Retinal pigment epithelial cell (primary cell): ENCODE data around the gene FBXO3.

Experiments used
- DNase-seq: peaks from one replicate; pipeline ENCODE4 v3.0.0-alpha.2; 2010; ENCODE audit warnings: low read depth
- H3K4me3 ChIP-seq: 2 replicates; pipeline ENCODE4 v1.5.1; 2011; ENCODE audit warnings: mild to moderate bottlenecking, low read length, control low read depth, moderate library complexity
- TF ChIP-seq, protein P1 (sequence below): conservative IDR thresholded peaks from 2 replicates; pipeline ENCODE4 v1.5.1; 2011; ENCODE audit warnings: low read depth, low read length, control low read depth, inconsistent platforms

The FBXO3 gene

DNA sequence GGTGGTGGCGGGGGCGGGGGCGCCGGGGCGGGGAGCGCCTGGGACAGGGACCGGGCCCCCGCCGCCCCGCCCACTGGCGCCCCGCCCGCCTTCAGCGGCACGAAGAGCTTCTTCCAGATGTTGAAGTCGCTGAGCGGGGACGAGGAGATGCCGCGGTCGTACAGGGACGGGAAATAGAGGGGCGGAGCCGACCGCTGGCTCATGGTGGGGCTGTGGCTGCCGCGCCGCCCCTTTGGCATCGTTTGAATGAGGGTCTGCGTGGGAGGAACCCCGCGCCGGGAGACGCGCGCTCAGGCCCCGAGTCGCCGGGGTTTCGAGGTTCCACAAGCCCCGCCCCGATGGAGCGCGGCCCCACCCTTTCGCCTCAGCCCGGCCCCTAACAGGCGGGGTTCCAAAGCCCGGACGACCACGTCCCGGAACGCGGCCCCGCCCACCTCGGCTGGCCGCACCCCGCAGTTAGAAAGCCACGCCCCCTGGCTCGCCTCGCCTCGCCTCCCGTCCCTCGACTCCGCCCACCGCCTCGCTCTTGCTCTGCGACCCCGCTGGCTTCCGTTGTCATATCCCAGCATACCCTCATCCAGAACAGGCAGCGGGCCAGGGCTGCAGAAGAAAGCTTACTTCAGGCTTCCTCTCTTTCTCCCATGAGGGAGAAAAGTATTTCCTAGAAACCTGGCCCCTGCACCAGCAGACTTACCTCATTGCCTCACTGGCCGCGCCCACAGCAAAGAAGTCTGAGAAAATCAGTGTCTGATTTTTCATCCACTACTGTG, 73.6 kb downstream of the FBXO3 start, which contains the start of gene C11orf91:
Gene C11orf91 (minus strand): TSS at position 325 of the 770 bp plus-strand sequence. CDS start 86 bp downstream, at position 239.
- peak within 1 kb of the TSS; percentile 68 for H3K4me3 ChIP-seq
- TF ChIP-seq, protein P1, sequence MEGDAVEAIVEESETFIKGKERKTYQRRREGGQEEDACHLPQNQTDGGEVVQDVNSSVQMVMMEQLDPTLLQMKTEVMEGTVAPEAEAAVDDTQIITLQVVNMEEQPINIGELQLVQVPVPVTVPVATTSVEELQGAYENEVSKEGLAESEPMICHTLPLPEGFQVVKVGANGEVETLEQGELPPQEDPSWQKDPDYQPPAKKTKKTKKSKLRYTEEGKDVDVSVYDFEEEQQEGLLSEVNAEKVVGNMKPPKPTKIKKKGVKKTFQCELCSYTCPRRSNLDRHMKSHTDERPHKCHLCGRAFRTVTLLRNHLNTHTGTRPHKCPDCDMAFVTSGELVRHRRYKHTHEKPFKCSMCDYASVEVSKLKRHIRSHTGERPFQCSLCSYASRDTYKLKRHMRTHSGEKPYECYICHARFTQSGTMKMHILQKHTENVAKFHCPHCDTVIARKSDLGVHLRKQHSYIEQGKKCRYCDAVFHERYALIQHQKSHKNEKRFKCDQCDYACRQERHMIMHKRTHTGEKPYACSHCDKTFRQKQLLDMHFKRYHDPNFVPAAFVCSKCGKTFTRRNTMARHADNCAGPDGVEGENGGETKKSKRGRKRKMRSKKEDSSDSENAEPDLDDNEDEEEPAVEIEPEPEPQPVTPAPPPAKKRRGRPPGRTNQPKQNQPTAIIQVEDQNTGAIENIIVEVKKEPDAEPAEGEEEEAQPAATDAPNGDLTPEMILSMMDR, result no peak
- no peak for DNase-seq

DNA sequence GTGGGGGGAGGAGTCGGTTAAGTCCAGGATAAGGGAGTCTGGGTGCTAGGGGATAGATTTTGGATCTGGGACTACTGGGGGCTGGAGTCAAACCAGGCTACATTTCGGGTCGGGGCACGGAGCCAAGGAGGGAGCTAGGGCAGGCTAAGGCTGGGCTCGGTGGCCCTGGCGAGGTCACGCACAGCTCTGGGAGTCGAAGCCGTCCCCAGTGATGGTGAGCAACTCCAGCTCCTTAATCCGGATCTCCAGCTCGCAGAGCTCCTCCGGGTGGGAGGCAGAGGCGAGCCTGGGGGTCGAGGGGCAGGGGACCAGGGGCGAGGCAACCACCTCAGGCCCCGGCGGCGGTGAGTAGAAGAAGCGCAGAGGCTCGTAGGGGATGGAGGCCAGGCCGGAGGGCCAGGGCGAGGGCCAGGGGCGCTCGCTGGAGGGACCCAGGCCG, 74.2 kb downstream of the FBXO3 start:
- TF ChIP-seq, protein P1, result no peak
- DNase-seq, result no peak
- H3K4me3 ChIP-seq, result peak overlapping the region; percentile 68

DNA sequence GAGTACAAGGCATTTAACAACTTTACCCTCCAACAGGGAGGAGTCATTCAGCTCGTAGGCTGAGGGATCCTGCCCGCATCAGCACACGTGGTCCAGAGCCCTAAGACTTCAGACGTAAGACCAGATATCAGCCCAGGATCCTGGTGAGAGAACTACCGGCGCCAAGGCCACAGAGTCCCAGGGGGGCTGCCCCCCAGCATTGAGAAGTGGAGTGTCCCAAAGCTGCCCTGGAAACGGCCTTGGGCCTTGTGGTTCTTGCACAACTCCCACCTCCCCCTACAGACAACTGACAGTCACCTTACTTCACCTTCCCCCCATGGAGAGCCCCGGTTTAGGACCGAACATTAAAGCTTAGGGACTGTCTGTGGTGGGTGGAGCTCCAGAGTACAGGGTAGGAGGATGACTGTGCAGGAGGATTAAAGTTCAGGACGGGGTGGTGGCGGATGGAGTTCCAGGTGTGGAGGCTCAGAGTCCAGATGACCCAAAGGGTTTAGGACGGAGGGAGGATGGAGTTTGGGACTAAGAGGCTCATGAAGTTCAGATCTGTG, 74.7 kb downstream of the FBXO3 start:
- TF ChIP-seq, protein P1, result no peak
- H3K4me3 ChIP-seq, result no peak overlapping the region
- no peak for DNase-seq

DNA sequence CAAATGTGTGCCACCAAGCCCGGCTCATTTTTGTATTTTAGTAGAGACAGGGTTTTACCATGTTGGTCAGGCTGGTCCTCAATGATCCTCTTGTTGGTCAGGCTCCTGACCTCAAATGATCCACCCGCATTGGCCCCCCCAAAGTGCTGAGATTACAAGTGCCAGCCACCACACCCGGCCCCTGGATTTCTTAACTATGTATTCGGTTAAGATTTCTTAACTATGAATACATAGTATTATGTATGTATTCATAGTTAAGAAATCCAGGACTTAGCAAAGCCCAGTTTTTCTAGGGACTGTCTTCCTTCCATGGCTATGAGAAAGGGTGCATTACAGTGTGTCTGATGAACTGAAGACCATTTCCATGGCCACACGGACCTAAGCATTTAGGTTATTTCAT, 75.4 kb downstream of the FBXO3 start:
- DNase-seq, result no peak
- TF ChIP-seq, protein P1, result no peak
- H3K4me3 ChIP-seq, result no peak overlapping the region

DNA sequence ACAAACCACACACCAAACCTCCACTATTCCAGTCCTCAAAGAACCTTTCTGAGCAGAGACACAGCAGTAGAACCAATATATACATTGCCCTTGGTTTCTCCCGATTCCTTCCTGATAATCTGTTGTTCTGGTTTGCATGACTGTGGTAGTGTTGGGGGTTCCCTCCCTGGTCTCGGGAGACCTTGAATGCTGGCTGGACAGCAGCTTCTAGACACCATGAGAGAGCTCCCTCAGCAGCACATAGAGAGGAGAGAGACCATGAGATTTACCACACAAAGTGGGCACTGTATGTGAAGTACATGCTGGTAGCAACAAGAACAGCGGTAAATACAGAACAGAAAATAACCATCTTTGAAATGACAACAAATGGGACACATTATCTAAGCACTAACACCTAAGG, 76.3 kb downstream of the FBXO3 start:
- TF ChIP-seq, protein P1, result no peak
- no peak for DNase-seq
- H3K4me3 ChIP-seq, result no peak overlapping the region

DNA sequence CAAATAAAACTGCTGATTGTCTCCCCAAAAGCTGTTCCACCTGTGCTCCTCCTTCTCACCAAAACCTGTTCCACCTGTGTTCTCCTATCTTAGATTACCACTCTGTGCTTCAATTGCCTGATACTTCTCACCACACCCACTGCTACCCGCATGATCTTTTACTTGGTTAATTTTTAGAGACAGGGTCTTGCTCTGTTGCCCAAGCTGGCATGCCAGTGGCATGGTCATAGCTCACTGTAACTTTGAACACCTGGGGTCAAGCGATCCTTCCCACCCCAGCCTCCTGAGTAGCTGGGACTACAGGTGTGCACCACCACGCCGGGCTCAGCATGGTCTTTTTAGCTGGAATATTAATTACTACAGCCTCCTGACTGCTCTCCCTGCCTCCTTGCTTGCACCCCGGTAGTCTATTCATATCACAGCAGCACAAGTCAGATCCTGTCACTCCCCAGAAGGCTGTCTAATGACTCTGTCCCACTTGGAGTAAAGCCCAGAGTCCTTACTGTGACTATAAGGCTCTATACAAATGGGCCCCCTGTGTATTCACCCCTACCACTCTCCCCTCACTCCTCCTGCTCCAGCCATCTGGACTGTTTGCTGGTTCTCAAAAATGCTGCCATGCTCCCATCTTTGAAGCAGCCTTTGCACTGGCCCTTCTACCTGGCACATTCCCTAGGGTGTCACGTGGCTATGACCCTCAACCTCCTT, 77.2 kb downstream of the FBXO3 start:
- no peak for DNase-seq
- TF ChIP-seq, protein P1, result no peak
- H3K4me3 ChIP-seq, result no peak overlapping the region

DNA sequence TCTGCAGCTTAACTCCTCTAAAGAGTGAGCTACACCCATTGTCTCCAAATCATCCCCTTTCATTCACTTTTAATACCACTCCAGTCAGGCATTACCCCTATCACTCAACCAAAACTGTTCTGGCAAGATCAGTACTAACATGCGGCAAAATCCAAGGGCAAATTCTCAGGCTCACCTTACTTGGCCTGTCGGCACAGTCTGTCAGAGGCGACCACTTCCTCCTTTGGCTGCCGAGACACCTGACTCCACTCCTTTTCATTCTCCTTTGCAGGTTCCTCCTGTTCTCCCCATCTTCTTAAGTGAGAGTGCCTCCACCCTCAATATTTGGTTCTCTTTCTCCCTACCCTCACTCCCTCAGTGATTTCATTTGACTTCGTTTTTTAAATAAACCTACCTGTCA, 77.9 kb downstream of the FBXO3 start:
- no peak overlapping the region for H3K4me3 ChIP-seq

More for the DNA sequence above, 77.9 kb downstream of the FBXO3 start:
- no peak for DNase-seq
- TF ChIP-seq, protein P1, result no peak
